Adrenal gland (tissue), 12 donors: ENCODE measurements around the gene UAP1. TPM values are rescaled to one million over a fixed set of nuclear protein-coding genes. Genes with fewer than 3 reads are reported as not detected.
"Not testable (repeated sequence)": the region's sequence is repeated elsewhere in the genome, so short reads cannot be mapped to it uniquely, and the experiment has no call there.

Source experiments
- DNase-seq, 7 donors: peaks; one replicate each; pipeline ENCODE4 v3.0.0-alpha.2; 2019 to 2020
- H3K27ac ChIP-seq, 5 donors: fragments of 200-600 bp; sonication (generic) in 4 of 5; 1 replicate in 3 of 5; 2 replicates in 2 of 5; pipeline versions ENCODE4 v1.5.1 to v1.8.0; 2016 to 2020; ENCODE audit warnings: mild to moderate bottlenecking in 1 of 5
- H3K27me3 ChIP-seq: fragments of 200-600 bp; 2 replicates; pipeline ENCODE4 v1.8.0; 2021
- H3K36me3 ChIP-seq, 2 donors: fragments of 200-600 bp; replicated peaks in 1 of 2; 1 replicate in 1 of 2; 2 replicates in 1 of 2; pipeline versions ENCODE4 v1.5.1 to v1.8.0; 2018 to 2022
- H3K4me1 ChIP-seq, 2 donors: fragments of 200-600 bp; replicated peaks in 1 of 2; 1 replicate in 1 of 2; 2 replicates in 1 of 2; pipeline versions ENCODE4 v1.5.1 to v1.8.0; 2018 to 2021
- H3K4me3 ChIP-seq, 4 donors: fragments of 200-600 bp; sonication (generic) in 3 of 4; one replicate each; pipeline ENCODE4 v1.5.1; 2016 to 2018
- H3K9me3 ChIP-seq, 3 donors: fragments of 200-600 bp; sonication (generic) in 1 of 3; replicated peaks in 1 of 3; 1 replicate in 2 of 3; 2 replicates in 1 of 3; pipeline versions ENCODE4 v1.5.1 to v1.8.0; 2016 to 2021
- CTCF ChIP-seq, 6 experiments: fragments of 450-650 bp in 4 of 6; fragments of 200-600 bp in 2 of 6; sonication (generic) in 1 of 6; IDR thresholded peaks; 1 replicate in 5 of 6; 2 replicates in 1 of 6; pipeline versions ENCODE4 v1.5.1 to v1.8.0; 2016 to 2021; ENCODE audit warnings: antibody characterized with exemption in 6 of 6, mild to moderate bottlenecking in 2 of 6, moderate library complexity in 1 of 6
- POLR2A ChIP-seq, 2 donors: fragments of 450-650 bp; IDR thresholded peaks; one replicate each; pipeline ENCODE4 v1.6.1; 2017; ENCODE audit warnings: antibody characterized with exemption in 2 of 2, mild to moderate bottlenecking in 2 of 2, moderate library complexity in 1 of 2
- WGBS, 4 donors: extraction: QIAGEN DNeasy Blood & Tissue Kit in 2 of 4; methylation state at CpG; one replicate each; pipeline versions ENCODE4 v1.1.5 to v1.1.7; 2013 to 2017; 5-methylcytosine and 5-hydroxymethylcytosine counted together
- intact Hi-C, 2 donors: fragments of 100-400 bp; cut with DNase I; formaldehyde crosslinking; loops; one replicate each; pipeline versions ENCODE4 v1.14.1 to v1.15.0; 2022 to 2023
- polyA plus RNA-seq, 3 donors: library from polyadenylated mRNA; stranded (reverse); fragments of 200-250 nt in 2 of 3; fragments of 350-450 nt in 1 of 3; fragmentation: Illumina TruSeq in 1 of 3; extraction: RNeasy Lipid Tissue Mini Kit (QIAGEN cat#74804) in 1 of 3; gene quantifications; one replicate each; pipeline ENCODE4 v1.2.3, GENCODE V29; 2013 to 2014
- total RNA-seq, 9 donors: library from RNA; depleted of rRNA in 4 of 9; stranded (reverse); fragments of >200 nt in 4 of 9; fragments of 120-200 nt in 1 of 9; fragmentation: NEBNext Ultra II Directional in 1 of 9; extraction: Animal tissue kit (Norgen Biotek cat#: 25700) in 1 of 9; gene quantifications; one replicate each; pipeline versions ENCODE4 v1.1.0 to v1.2.4, GENCODE V29; 2013 to 2023
- donor health status: healthy with polysubstance abuse.
- donor health status: Bipolar disorder and iron deficiency.
- donor health status: DM: yes; HTN: yes; CAD: no.
- donor health status: DM: no; HTN: no; CAD: no.
- donor health status: DM: no; HTN: no; CAD: no.
- donor health status: DM: yes; HTN: yes; CAD: no.

Gene UAP1
- total and polyA plus RNA-seq, 12 donors, result 43.6 to 119 (median 73.3) TPM

GRCh38 chr1:162578071-162578700, 16.7 kb downstream of the UAP1 start:
- no peak for DNase-seq
- Histone ChIP-seq H3K27ac (no peak overlapping the region), H3K27me3 (no peaks in the 10 kb centered on the region), H3K9me3 (no peaks in the 10 kb centered on the region), H3K36me3 (peaks cover 0 to 40% of the 10 kb centered on the region in 2 donors), H3K4me3 (no peak overlapping the region), H3K4me1 (peaks cover 5 to 12% of the 10 kb centered on the region in 2 donors)
- TF ChIP-seq POLR2A (IDR thresholded peaks at IDR 0.05) (no peak), CTCF (IDR thresholded peaks at IDR 0.05) (no peak)
- intact Hi-C loops, result no loop called here
- WGBS, 4 donors, result 83 to 91% (median 87%) methylated on average over 4 of the region's 4 CpGs

GRCh38 chr1:162578936-162579335, 17.4 kb downstream of the UAP1 start:
- H3K4me3 ChIP-seq, result no peak overlapping the region
- peaks cover 0 to 45% of the 10 kb centered on the region in 2 donors for H3K36me3 ChIP-seq
- WGBS, 4 donors, result 86 to 93% (median 92%) methylated on average over 1 of the region's 1 CpG
- H3K27me3 ChIP-seq, result no peaks in the 10 kb centered on the region
- no peaks in the 10 kb centered on the region for H3K9me3 ChIP-seq
- peaks cover 5 to 12% of the 10 kb centered on the region in 2 donors for H3K4me1 ChIP-seq
- DNase-seq, result no peak
- H3K27ac ChIP-seq, result no peak overlapping the region
- intact Hi-C loops, result no loop called here
- TF ChIP-seq CTCF (IDR thresholded peaks at IDR 0.05), result no peak
- TF ChIP-seq POLR2A (IDR thresholded peaks at IDR 0.05), result no peak

GRCh38 chr1:162580308-162580707, 18.8 kb downstream of the UAP1 start:
- H3K4me3 ChIP-seq, result no peak overlapping the region
- no peaks in the 10 kb centered on the region for H3K27me3 ChIP-seq
- no peak for DNase-seq
- intact Hi-C loops, result no loop called here
- H3K36me3 ChIP-seq, result peaks cover 0 to 48% of the 10 kb centered on the region in 2 donors
- no peak for TF ChIP-seq CTCF (IDR thresholded peaks at IDR 0.05)
- TF ChIP-seq POLR2A (IDR thresholded peaks at IDR 0.05), result no peak
- no peak overlapping the region for H3K27ac ChIP-seq
- peaks cover 5 to 12% of the 10 kb centered on the region in 2 donors for H3K4me1 ChIP-seq
- H3K9me3 ChIP-seq, result no peaks in the 10 kb centered on the region

GRCh38 chr1:162582901-162583300, 21.4 kb downstream of the UAP1 start:
- H3K27ac ChIP-seq, intact Hi-C loops, H3K4me3 ChIP-seq, H3K27me3 ChIP-seq, H3K9me3 ChIP-seq, DNase-seq: not testable (repeated sequence)
- peaks cover 5 to 12% of the 10 kb centered on the region in 2 donors for H3K4me1 ChIP-seq
- H3K36me3 ChIP-seq, result peaks cover 0 to 51% of the 10 kb centered on the region in 2 donors
- WGBS, 4 donors, result 80 to 93% (median 91%) methylated on average over 6 of the region's 6 CpGs

- H3K4me3 ChIP-seq, H3K27ac ChIP-seq, H3K9me3 ChIP-seq, DNase-seq, H3K27me3 ChIP-seq, intact Hi-C loops, H3K4me1 ChIP-seq: not testable (repeated sequence)
- WGBS, 4 donors, result 92 to 99% (median 96%) methylated on average over 4 of the region's 4 CpGs
- peaks cover 0 to 49% of the 10 kb centered on the region in 2 donors for H3K36me3 ChIP-seq
These were observed 23.6 kb downstream of the UAP1 start for GRCh38 chr1:162585101-162585500.
